OCI-LY3 (cell line): ENCODE measurements around the gene RAP1GDS1.

Source experiments
- H2AFZ ChIP-seq: fragments of 200-600, 300-600 bp; shearing (Covaris generic); 2 replicates; pipeline ENCODE4 v1.6.0; 2014; ENCODE audit warnings: antibody characterized with exemption, low read depth, low read length
- H3K27ac ChIP-seq: fragments of 200-600, 300-600 bp; sonication (generic); 2 replicates; pipeline ENCODE4 v1.5.1; 2014; ENCODE audit warnings: mild to moderate bottlenecking, low read length, moderate library complexity, mixed read lengths
- H3K27me3 ChIP-seq: fragments of 200-600, 300-600 bp; sonication (generic); 2 replicates; pipeline ENCODE4 v1.6.1; 2014; ENCODE audit warnings: low read depth, low read length, mixed read lengths
- H3K36me3 ChIP-seq: fragments of 200-600, 300-600 bp; sonication (generic); replicated peaks from 2 replicates; pipeline ENCODE3; 2014; ENCODE audit warnings: low read depth, low read length, mixed read lengths
- H3K4me1 ChIP-seq: fragments of 300-600, 200-600 bp; sonication (generic); 2 replicates; pipeline ENCODE4 v1.6.1; 2014; ENCODE audit warnings: low read length, mixed read lengths
- H3K4me2 ChIP-seq: fragments of 200-600, 300-600 bp; sonication (generic); 2 replicates; pipeline ENCODE4 v1.6.1; 2014; ENCODE audit warnings: low read length, mixed read lengths
- H3K4me3 ChIP-seq: fragments of 300-600, 200-600 bp; sonication (generic); 2 replicates; pipeline ENCODE4 v1.5.1; 2014; ENCODE audit warnings: antibody characterized with exemption, mild to moderate bottlenecking, low read length, moderate library complexity
- H3K79me2 ChIP-seq: fragments of 300-600, 200-600 bp; shearing (Covaris generic); 2 replicates; pipeline ENCODE4 v1.6.1; 2014; ENCODE audit warnings: mild to moderate bottlenecking, low read length, mixed read lengths
- H3K9ac ChIP-seq: fragments of 300-600, 200-600 bp; shearing (Covaris generic); 2 replicates; pipeline ENCODE4 v1.6.0; 2014; ENCODE audit warnings: mild to moderate bottlenecking, low read length, moderate library complexity
- H3K9me3 ChIP-seq: fragments of 200-600, 300-600 bp; shearing (Covaris generic); 2 replicates; pipeline ENCODE4 v1.6.1; 2014; ENCODE audit warnings: low read length, mixed read lengths; ENCODE audit not compliant: insufficient read depth
- H4K20me1 ChIP-seq: fragments of 200-600, 300-600 bp; sonication (generic); 2 replicates; pipeline ENCODE4 v1.6.1; 2016; ENCODE audit warnings: low read length, mixed read lengths; ENCODE audit not compliant: insufficient read depth
- EZH2phosphoT487 ChIP-seq: fragments of 200-600 bp; shearing (Covaris generic); IDR thresholded peaks from 2 replicates; pipeline ENCODE4 v1.6.1; 2018; ENCODE audit warnings: antibody characterized with exemption, mixed run types, low read depth
- TF ChIP-seq, protein P1 (sequence below): fragments of 200-600, 300-600 bp; sonication (generic); IDR thresholded peaks from 2 replicates; pipeline ENCODE4 v1.5.1; 2014; ENCODE audit warnings: antibody characterized with exemption, low read length, low read depth

RAP1GDS1 gene

DNA sequence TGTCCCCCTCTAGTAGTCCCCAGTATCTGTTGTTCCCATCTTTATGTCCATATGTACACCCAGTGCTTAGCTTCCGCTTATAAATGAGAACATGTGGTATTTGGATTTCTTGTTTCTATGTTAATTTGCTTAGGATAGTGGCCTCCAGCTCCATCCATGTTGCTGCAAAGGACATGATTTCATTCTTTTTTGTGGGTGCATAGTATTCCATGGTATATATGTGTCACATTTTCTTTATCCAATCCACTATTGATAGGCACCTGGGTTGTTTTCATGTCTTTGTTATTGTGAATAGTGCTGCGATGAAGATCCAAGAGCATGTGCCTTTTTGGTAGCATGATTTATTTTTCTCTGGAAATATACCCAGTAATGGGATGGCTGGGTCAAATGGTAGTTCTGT, 6.3 kb downstream of the RAP1GDS1 start:
- H4K20me1 ChIP-seq = peaks cover 71% of the 10 kb centered on the region
- no peak for TF ChIP-seq EZH2phosphoT487
- TF ChIP-seq, protein P1, sequence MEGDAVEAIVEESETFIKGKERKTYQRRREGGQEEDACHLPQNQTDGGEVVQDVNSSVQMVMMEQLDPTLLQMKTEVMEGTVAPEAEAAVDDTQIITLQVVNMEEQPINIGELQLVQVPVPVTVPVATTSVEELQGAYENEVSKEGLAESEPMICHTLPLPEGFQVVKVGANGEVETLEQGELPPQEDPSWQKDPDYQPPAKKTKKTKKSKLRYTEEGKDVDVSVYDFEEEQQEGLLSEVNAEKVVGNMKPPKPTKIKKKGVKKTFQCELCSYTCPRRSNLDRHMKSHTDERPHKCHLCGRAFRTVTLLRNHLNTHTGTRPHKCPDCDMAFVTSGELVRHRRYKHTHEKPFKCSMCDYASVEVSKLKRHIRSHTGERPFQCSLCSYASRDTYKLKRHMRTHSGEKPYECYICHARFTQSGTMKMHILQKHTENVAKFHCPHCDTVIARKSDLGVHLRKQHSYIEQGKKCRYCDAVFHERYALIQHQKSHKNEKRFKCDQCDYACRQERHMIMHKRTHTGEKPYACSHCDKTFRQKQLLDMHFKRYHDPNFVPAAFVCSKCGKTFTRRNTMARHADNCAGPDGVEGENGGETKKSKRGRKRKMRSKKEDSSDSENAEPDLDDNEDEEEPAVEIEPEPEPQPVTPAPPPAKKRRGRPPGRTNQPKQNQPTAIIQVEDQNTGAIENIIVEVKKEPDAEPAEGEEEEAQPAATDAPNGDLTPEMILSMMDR = no peak
- no peaks in the 10 kb centered on the region for H3K27me3 ChIP-seq
- peaks cover 18% of the 10 kb centered on the region for H3K4me1 ChIP-seq
- no peaks in the 10 kb centered on the region for H3K9me3 ChIP-seq
- H3K79me2 ChIP-seq = peaks cover 99% of the 10 kb centered on the region
- no peak overlapping the region for H2AFZ ChIP-seq
- peaks cover 52% of the 10 kb centered on the region for H3K36me3 ChIP-seq
- no peak overlapping the region for H3K4me3 ChIP-seq
- H3K9ac ChIP-seq = no peak overlapping the region
- no peak overlapping the region for H3K27ac ChIP-seq
- no peak overlapping the region for H3K4me2 ChIP-seq

DNA sequence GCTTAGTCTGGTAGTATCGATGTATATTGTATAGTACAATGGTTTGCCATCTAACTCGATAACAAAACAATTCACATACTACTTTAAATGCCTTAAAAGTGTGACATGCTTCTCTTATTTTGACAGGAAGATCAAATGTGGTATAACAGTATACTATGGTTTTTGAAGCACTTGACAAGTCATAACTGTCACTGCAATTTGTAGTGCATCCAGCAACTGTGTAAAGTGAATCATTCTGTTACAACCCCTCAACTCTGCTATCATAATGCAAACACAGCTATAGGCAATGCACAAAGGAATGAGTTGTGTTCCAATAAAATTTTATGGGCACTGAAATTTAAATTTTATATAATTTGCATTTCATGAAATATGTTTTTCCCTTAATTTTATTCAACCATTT, 14.0 kb downstream of the RAP1GDS1 start:
- H3K79me2 ChIP-seq = peaks cover 88% of the 10 kb centered on the region
- H4K20me1 ChIP-seq = peaks cover 50% of the 10 kb centered on the region; the same call in 1 of the 2 replicates
- no peak overlapping the region for H3K9ac ChIP-seq

DNA sequence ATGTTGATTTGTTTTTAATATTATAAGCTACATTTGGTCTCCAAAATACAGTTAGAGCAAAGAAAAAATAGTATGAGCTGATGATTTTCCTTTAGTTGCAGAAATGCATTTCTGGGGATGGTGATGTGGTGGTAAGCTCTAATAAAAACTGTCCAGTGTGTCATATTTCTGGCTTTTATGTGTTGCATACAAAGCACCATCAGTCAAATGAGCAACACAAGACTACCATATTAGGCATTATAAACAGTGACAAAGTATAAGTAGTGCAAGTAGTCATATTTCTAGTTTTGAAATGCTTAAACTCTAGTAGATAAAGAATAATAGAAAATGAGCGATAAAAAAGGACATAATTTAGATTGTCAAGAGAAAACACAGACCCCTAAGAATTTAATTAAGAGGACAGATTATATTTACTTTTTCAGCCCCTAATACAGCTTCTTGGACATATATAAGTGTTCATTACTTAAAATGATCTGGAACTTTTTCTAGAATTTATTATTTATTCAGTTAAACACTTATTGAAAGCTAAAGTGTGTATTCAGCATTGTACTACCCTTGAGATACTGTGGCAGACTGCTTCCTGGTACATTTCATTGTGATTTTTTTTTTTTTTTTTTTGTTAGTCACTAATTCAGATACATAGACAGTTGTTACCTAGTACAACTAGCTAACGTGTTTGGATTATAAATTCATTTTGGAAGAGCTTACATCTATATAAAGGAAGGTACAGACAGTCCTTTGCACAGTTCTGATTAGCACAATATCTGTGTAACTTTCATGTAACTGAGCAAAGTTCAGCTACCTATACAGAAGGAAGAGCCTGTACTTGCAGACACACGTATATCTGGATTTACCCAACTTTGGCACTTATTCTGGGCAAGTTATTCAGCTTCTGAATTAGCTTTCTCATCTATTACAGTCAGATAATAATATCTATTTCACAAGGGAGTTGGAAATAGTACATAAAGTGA, 22.3 kb downstream of the RAP1GDS1 start:
- Histone ChIP-seq H2AFZ (no peak overlapping the region), H3K27ac (no peak overlapping the region), H3K36me3 (no peaks in the 10 kb centered on the region), H3K9me3 (no peaks in the 10 kb centered on the region), H3K4me3 (no peak overlapping the region), H4K20me1 (peaks cover 5% of the 10 kb centered on the region; the same call in 1 of the 2 replicates), H3K27me3 (no peaks in the 10 kb centered on the region), H3K79me2 (peaks cover 72% of the 10 kb centered on the region), H3K4me1 (peaks cover 31% of the 10 kb centered on the region; the same call in 1 of the 2 replicates), H3K9ac (no peak overlapping the region), H3K4me2 (no peak overlapping the region)
- TF ChIP-seq, protein P1 = no peak
- no peak for TF ChIP-seq EZH2phosphoT487

More for the DNA sequence above, 14.0 kb downstream of the RAP1GDS1 start:
- no peaks in the 10 kb centered on the region for H3K4me1 ChIP-seq
- no peak overlapping the region for H3K27ac ChIP-seq
- H3K4me3 ChIP-seq = no peak overlapping the region
- peaks cover 34% of the 10 kb centered on the region for H3K36me3 ChIP-seq
- no peak overlapping the region for H2AFZ ChIP-seq
- H3K9me3 ChIP-seq = no peaks in the 10 kb centered on the region
- TF ChIP-seq, protein P1 = no peak
- TF ChIP-seq EZH2phosphoT487 = no peak
- no peak overlapping the region for H3K4me2 ChIP-seq
- H3K27me3 ChIP-seq = no peaks in the 10 kb centered on the region

DNA sequence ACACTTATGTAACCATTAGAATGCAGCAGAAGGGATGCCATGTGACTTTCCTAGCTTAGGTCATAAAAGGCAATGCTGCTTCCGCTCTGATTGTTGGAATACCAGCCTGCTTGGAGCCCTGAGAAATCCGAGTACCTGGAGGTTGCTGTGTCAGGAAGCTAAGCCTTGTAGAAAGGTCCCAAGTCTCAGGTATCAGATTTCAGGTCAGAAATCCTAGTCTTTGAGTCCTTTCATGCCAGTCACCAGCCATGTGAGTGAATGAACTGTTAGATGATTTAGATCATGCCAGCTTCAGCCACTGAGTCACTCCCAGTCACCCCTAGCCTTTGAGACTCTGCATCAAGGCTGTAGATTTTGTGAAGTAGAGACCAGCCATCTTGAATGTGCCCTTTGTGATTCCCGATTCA, 23.5 kb downstream of the RAP1GDS1 start:
- Histone ChIP-seq H3K4me2 (no peak overlapping the region), H3K9me3 (no peaks in the 10 kb centered on the region), H3K27ac (no peak overlapping the region), H4K20me1 (peaks cover 5% of the 10 kb centered on the region; the same call in 1 of the 2 replicates), H3K36me3 (no peaks in the 10 kb centered on the region), H3K4me1 (peaks cover 39% of the 10 kb centered on the region), H3K4me3 (no peak overlapping the region), H3K79me2 (peaks cover 67% of the 10 kb centered on the region), H3K9ac (no peak overlapping the region), H2AFZ (no peak overlapping the region), H3K27me3 (no peaks in the 10 kb centered on the region)
- no peak for TF ChIP-seq EZH2phosphoT487
- TF ChIP-seq, protein P1 = no peak
